B cell (primary cell): ENCODE results near the gene SLC12A4.

Experiments
- CTCF ChIP-seq: fragments of 200-600 bp; IDR thresholded peaks from one replicate; pipeline ENCODE4 v1.8.0; 2022; ENCODE audit warnings: antibody characterized with exemption, mild to moderate bottlenecking
- EZH2 ChIP-seq: IDR thresholded peaks from 2 replicates; pipeline ENCODE4 v1.6.1; 2012; ENCODE audit warnings: borderline replicate concordance, low read depth, mild to moderate bottlenecking, moderate library complexity, low read length; ENCODE audit not compliant: insufficient read depth, poor library complexity, severe bottlenecking

GRCh38 chr16:67986949-67987348 is 18.5 kb upstream of the SLC12A4 start:
- no peak for TF ChIP-seq CTCF
- no peak for TF ChIP-seq EZH2
